ENCODE data around the gene TNIP2.
"Not testable (repeated sequence)": the region's sequence is repeated elsewhere in the genome, so short reads cannot be mapped to it uniquely, and the experiment has no call there.

TNIP2 gene

GRCh38 chr4:2743518-2744445 lies 12.4 kb downstream of the TNIP2 start:
- no peak for DNase-seq (ENCODE audit: low spot score)

- no peak for DNase-seq (ENCODE audit: low spot score)
These were observed 13.2 kb downstream of the TNIP2 start for GRCh38 chr4:2742823-2743517.

- DNase-seq (ENCODE audit: low spot score) = no peak
These were observed 13.9 kb downstream of the TNIP2 start for GRCh38 chr4:2742081-2742822.

GRCh38 chr4:2741626-2742025 lies 14.5 kb downstream of the TNIP2 start:
- no peak for DNase-seq (ENCODE audit: low spot score)

- DNase-seq (ENCODE audit: low spot score) = not testable (repeated sequence)
These were observed 17.8 kb downstream of the TNIP2 start for GRCh38 chr4:2738296-2738695.

- DNase-seq (ENCODE audit: low spot score) = no peak
These were observed 20.3 kb downstream of the TNIP2 start for GRCh38 chr4:2735869-2736268.

GRCh38 chr4:2734612-2735011 lies 21.5 kb downstream of the TNIP2 start:
- no peak for DNase-seq (ENCODE audit: low spot score)

- DNase-seq (ENCODE audit: low spot score) = no peak
These were observed 22.1 kb downstream of the TNIP2 start for GRCh38 chr4:2733844-2734574.

- no peak for DNase-seq (ENCODE audit: low spot score)
These were observed 22.9 kb downstream of the TNIP2 start for GRCh38 chr4:2733001-2733843.

GRCh38 chr4:2732526-2732925 lies 23.6 kb downstream of the TNIP2 start:
- no peak for DNase-seq (ENCODE audit: low spot score)

GRCh38 chr4:2731907-2732317 lies 24.2 kb downstream of the TNIP2 start:
- no peak for DNase-seq (ENCODE audit: low spot score)

- no peak for DNase-seq (ENCODE audit: low spot score)
These were observed 26.6 kb downstream of the TNIP2 start for GRCh38 chr4:2729533-2729875.

- DNase-seq (ENCODE audit: low spot score) = no peak
These were observed 27.2 kb downstream of the TNIP2 start for GRCh38 chr4:2728806-2729532.

GRCh38 chr4:2728221-2728620 lies 27.9 kb downstream of the TNIP2 start:
- DNase-seq (ENCODE audit: low spot score) = no peak

GRCh38 chr4:2726881-2727280 lies 29.3 kb downstream of the TNIP2 start:
- not testable (repeated sequence) for DNase-seq (ENCODE audit: low spot score)

- no peak for DNase-seq (ENCODE audit: low spot score)
These were observed 30.8 kb downstream of the TNIP2 start for GRCh38 chr4:2725380-2725779.

- no peak for DNase-seq (ENCODE audit: low spot score)
These were observed 32.4 kb downstream of the TNIP2 start for GRCh38 chr4:2723751-2724150.

- no peak for DNase-seq (ENCODE audit: low spot score)
These were observed 34.1 kb downstream of the TNIP2 start for GRCh38 chr4:2722033-2722432.

- DNase-seq (ENCODE audit: low spot score) = no peak
These were observed 34.5 kb downstream of the TNIP2 start for GRCh38 chr4:2721586-2721985.

GRCh38 chr4:2716236-2716635 lies 39.9 kb downstream of the TNIP2 start:
- DNase-seq (ENCODE audit: low spot score) = no peak
